ENCODE measurements around the gene MARK3.

DNA sequence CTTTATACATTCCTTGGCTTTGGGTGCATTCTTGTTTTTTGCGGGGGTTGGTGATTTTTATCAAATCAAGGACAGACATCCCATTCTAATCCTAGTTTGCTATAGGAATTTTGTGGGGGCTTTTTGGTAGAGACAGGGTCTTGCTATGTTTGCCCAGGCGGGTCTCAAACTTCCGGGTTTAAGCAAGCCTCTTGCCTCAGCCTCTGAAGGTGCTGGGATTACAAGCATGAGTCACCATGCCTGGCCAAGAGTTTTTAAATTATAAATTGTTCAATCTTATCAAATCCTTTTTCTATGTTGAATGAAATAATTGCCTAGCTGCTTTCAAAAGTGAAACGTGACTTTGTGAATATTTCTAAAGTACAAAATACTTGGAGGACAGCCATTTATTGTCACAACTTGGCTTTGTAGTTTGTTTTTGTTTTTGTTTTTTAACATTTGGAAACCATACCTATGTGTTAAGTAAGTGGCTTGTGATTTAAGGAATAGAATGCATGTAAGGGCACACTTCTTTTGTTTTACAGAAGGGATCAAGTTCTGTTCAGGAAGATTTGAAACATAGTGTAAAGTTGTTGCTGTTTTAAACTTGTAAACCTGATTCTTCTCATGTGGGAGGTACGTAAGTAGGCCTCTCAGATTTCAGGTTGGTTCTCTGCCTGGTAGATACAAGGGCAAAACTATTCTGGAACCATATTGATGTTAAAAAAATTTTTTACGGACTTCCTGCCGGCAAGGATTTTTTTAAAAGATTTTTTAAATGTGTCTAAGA lies 13.4 kb downstream of the MARK3 start:
- TF ChIP-seq, protein P1, sequence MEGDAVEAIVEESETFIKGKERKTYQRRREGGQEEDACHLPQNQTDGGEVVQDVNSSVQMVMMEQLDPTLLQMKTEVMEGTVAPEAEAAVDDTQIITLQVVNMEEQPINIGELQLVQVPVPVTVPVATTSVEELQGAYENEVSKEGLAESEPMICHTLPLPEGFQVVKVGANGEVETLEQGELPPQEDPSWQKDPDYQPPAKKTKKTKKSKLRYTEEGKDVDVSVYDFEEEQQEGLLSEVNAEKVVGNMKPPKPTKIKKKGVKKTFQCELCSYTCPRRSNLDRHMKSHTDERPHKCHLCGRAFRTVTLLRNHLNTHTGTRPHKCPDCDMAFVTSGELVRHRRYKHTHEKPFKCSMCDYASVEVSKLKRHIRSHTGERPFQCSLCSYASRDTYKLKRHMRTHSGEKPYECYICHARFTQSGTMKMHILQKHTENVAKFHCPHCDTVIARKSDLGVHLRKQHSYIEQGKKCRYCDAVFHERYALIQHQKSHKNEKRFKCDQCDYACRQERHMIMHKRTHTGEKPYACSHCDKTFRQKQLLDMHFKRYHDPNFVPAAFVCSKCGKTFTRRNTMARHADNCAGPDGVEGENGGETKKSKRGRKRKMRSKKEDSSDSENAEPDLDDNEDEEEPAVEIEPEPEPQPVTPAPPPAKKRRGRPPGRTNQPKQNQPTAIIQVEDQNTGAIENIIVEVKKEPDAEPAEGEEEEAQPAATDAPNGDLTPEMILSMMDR (conservative IDR thresholded peaks at IDR 0.05): no peak
- no peak for TF ChIP-seq EZH2 (IDR thresholded peaks at IDR 0.05; ENCODE audit: low read depth)

All from PC-9 (cell line).